Hepatocyte (in vitro differentiated cells): Measurements from ENCODE around the gene BCL11A. TPM values are rescaled to one million over a fixed set of nuclear protein-coding genes. Genes with fewer than 3 reads are reported as not detected.

ENCODE experiments used
- DNase-seq: peaks from one replicate; pipeline ENCODE4 v3.0.0-alpha.2; 2016; ENCODE audit warnings: low spot score
- H2AFZ ChIP-seq: fragments of 200-600 bp; sonication (generic); 2 replicates; pipeline ENCODE4 v1.6.0; 2016; ENCODE audit warnings: antibody characterized with exemption, mild to moderate bottlenecking
- H3K27ac ChIP-seq: fragments of 200-600 bp; sonication (generic); 2 replicates; pipeline ENCODE4 v1.5.1; 2016; ENCODE audit warnings: mild to moderate bottlenecking
- H3K27me3 ChIP-seq: fragments of 200-600 bp; sonication (generic); 2 replicates; pipeline ENCODE4 v1.6.1; 2016
- H3K36me3 ChIP-seq: fragments of 200-600 bp; sonication (generic); replicated peaks from 2 replicates; pipeline ENCODE4 v1.5.1; 2016; ENCODE audit warnings: low read depth; ENCODE audit not compliant: insufficient read depth
- H3K4me1 ChIP-seq: fragments of 200-600 bp; sonication (generic); 2 replicates; pipeline ENCODE4 v1.5.1; 2016; ENCODE audit warnings: mild to moderate bottlenecking, moderate library complexity; ENCODE audit not compliant: insufficient read depth
- H3K4me2 ChIP-seq: fragments of 200-600 bp; sonication (generic); 2 replicates; pipeline ENCODE4 v1.6.0; 2016
- H3K4me3 ChIP-seq: fragments of 200-600 bp; sonication (generic); 2 replicates; pipeline ENCODE4 v1.5.1; 2016; ENCODE audit warnings: mild to moderate bottlenecking
- H3K79me2 ChIP-seq: fragments of 200-600 bp; sonication (generic); 2 replicates; pipeline ENCODE4 v1.6.0; 2017; ENCODE audit warnings: mild to moderate bottlenecking
- H3K9me2 ChIP-seq: fragments of 200-600 bp; sonication (generic); replicated peaks from 2 replicates; pipeline ENCODE4 v1.6.0; 2017; ENCODE audit warnings: mild to moderate bottlenecking; ENCODE audit not compliant: insufficient read depth
- H3K9me3 ChIP-seq: fragments of 200-600 bp; sonication (generic); 2 replicates; pipeline ENCODE4 v1.5.1; 2016; ENCODE audit warnings: low read depth, mild to moderate bottlenecking
- H4K20me1 ChIP-seq: fragments of 200-600 bp; sonication (generic); 2 replicates; pipeline ENCODE4 v1.6.0; 2016; ENCODE audit warnings: mild to moderate bottlenecking; ENCODE audit not compliant: insufficient read depth, poor library complexity, severe bottlenecking
- CTCF ChIP-seq: fragments of 200-600 bp; sonication (generic); IDR thresholded peaks from 2 replicates; pipeline ENCODE4 v1.5.1; 2016; ENCODE audit warnings: antibody characterized with exemption, mild to moderate bottlenecking; ENCODE audit not compliant: poor library complexity
- EZH2 ChIP-seq: fragments of 200-600 bp; sonication (generic); IDR thresholded peaks from 2 replicates; pipeline ENCODE4 v1.6.1; 2016; ENCODE audit warnings: antibody characterized with exemption, mild to moderate bottlenecking, borderline replicate concordance
- EZH2phosphoT487 ChIP-seq: fragments of 200-600 bp; sonication (generic); IDR thresholded peaks from one replicate; pipeline ENCODE4 v1.6.1; 2018; ENCODE audit warnings: antibody characterized with exemption, mild to moderate bottlenecking, low read depth, moderate library complexity; ENCODE audit not compliant: unreplicated experiment, severe bottlenecking
- WGBS: methylation state at CpG from one replicate; pipeline ENCODE4 v1.1.6; 2016; ENCODE audit warnings: low lambda C conversion rate; ENCODE audit errors: missing lambda C conversion rate; 5-methylcytosine and 5-hydroxymethylcytosine counted together
- polyA plus RNA-seq: library from polyadenylated mRNA; unstranded; fragments of >200 nt; fragmentation: Nextera tagmentation; extraction: Ambion mirVana; gene quantifications from 2 replicates; pipeline ENCODE4 v1.2.1, GENCODE V29; 2016
- total RNA-seq: library from RNA; depleted of rRNA; stranded (reverse); fragments of >200 nt; gene quantifications from 2 replicates; pipeline ENCODE4 v1.2.3, GENCODE V29; 2014

Gene BCL11A
- total and polyA plus RNA-seq, 2 experiments from 2014 or later = 14.4 to 22.6 TPM

GRCh38 chr2:60484133-60484645 is 69.3 kb downstream of the BCL11A start:
- Histone ChIP-seq H3K9me2 (no peaks in the 10 kb centered on the region), H3K4me2 (peak overlapping the region; percentile 50), H3K79me2 (peaks cover 94% of the 10 kb centered on the region), H3K9me3 (no peaks in the 10 kb centered on the region), H2AFZ (peak overlapping the region; percentile 41), H3K27ac (peak overlapping the region; percentile 57), H3K36me3 (no peaks in the 10 kb centered on the region), H3K4me1 (peaks cover 57% of the 10 kb centered on the region), H3K4me3 (no peak overlapping the region), H4K20me1 (no peaks in the 10 kb centered on the region), H3K27me3 (no peaks in the 10 kb centered on the region)
- no peak for DNase-seq
- 68% methylated on average over 7 of the region's 7 CpGs for WGBS
- TF ChIP-seq EZH2phosphoT487 (no peak), EZH2 (no peak), CTCF (no peak)

GRCh38 chr2:60483401-60483800 is 70.1 kb downstream of the BCL11A start:
- 69% methylated on average over 3 of the region's 3 CpGs for WGBS
- Histone ChIP-seq H2AFZ (no peak overlapping the region), H3K9me2 (no peaks in the 10 kb centered on the region), H3K4me3 (no peak overlapping the region), H3K4me2 (peak overlapping the region; percentile 50), H3K79me2 (peaks cover 94% of the 10 kb centered on the region), H3K9me3 (no peaks in the 10 kb centered on the region), H3K27ac (peak overlapping the region; percentile 57), H4K20me1 (peaks cover 3% of the 10 kb centered on the region), H3K4me1 (peaks cover 65% of the 10 kb centered on the region), H3K27me3 (no peaks in the 10 kb centered on the region), H3K36me3 (no peaks in the 10 kb centered on the region)
- no peak for DNase-seq
- TF ChIP-seq EZH2phosphoT487 (no peak), CTCF (no peak), EZH2 (no peak)

- Histone ChIP-seq H3K4me3 (no peak overlapping the region), H3K27ac (no peak overlapping the region), H4K20me1 (peaks cover 5% of the 10 kb centered on the region), H3K79me2 (peaks cover 94% of the 10 kb centered on the region), H3K4me2 (no peak overlapping the region), H3K9me2 (no peaks in the 10 kb centered on the region), H3K4me1 (peaks cover 66% of the 10 kb centered on the region), H3K9me3 (no peaks in the 10 kb centered on the region), H3K27me3 (no peaks in the 10 kb centered on the region), H3K36me3 (no peaks in the 10 kb centered on the region), H2AFZ (no peak overlapping the region)
- 88% methylated on average over 6 of the region's 6 CpGs for WGBS
- DNase-seq = no peak
- TF ChIP-seq EZH2 (no peak), CTCF (no peak)
Measured at GRCh38 chr2:60482222-60482621, 71.2 kb downstream of the BCL11A start.

- Histone ChIP-seq H4K20me1 (peaks cover 5% of the 10 kb centered on the region), H3K4me3 (no peak overlapping the region), H3K4me1 (peaks cover 75% of the 10 kb centered on the region), H3K9me2 (no peaks in the 10 kb centered on the region), H3K4me2 (peak overlapping the region; percentile 43), H3K36me3 (no peaks in the 10 kb centered on the region), H3K9me3 (no peaks in the 10 kb centered on the region), H3K79me2 (peaks cover 94% of the 10 kb centered on the region), H3K27me3 (no peaks in the 10 kb centered on the region), H2AFZ (no peak overlapping the region), H3K27ac (peak overlapping the region; percentile 28)
- no peak for TF ChIP-seq EZH2phosphoT487
- TF ChIP-seq EZH2 = no peak
- no peak for TF ChIP-seq CTCF
- 74% methylated on average over 6 of the region's 6 CpGs for WGBS
- no peak for DNase-seq
Measured at GRCh38 chr2:60481257-60481656, 72.2 kb downstream of the BCL11A start.
